Activated CD4-positive, alpha-beta memory T cell treated with anti-CD3 and anti-CD28 coated beads for 36 hours (primary cell): ENCODE data around the gene KRTAP13-4. TPM values are rescaled to one million over a fixed set of nuclear protein-coding genes. Genes with fewer than 3 reads are reported as not detected.

ENCODE experiments used
- CTCF ChIA-PET: fragments of 350-600 bp; sonication (Branson Sonifier 250); formaldehyde crosslinking; loops from one replicate; lab custom pipeline; 2021; ENCODE audit warnings: antibody characterized with exemption, inconsistent platforms; lab: Charles Lee
- POLR2A ChIA-PET: fragments of 350-600 bp; sonication (Branson Sonifier 250); formaldehyde crosslinking; loops from one replicate; lab custom pipeline; 2021; ENCODE audit warnings: antibody characterized with exemption; lab: Charles Lee
- DNase-seq: peaks from one replicate; pipeline ENCODE4 v3.0.0-alpha.2; 2020
- H3K27ac Mint-ChIP-seq: one replicate; pipeline ENCODE4 v1.8.0; 2021; ENCODE audit warnings: mixed read lengths
- H3K27me3 Mint-ChIP-seq: one replicate; pipeline ENCODE4 v1.8.0; 2021; ENCODE audit warnings: mixed read lengths
- H3K36me3 Mint-ChIP-seq: one replicate; pipeline ENCODE4 v1.8.0; 2021; ENCODE audit warnings: mixed read lengths
- H3K4me1 Mint-ChIP-seq: one replicate; pipeline ENCODE4 v1.8.0; 2021; ENCODE audit warnings: low read depth, mixed read lengths
- H3K4me3 Mint-ChIP-seq: one replicate; pipeline ENCODE4 v1.8.0; 2021; ENCODE audit warnings: mild to moderate bottlenecking, mixed read lengths
- H3K9me3 Mint-ChIP-seq: one replicate; pipeline ENCODE4 v1.8.0; 2021; ENCODE audit warnings: mixed read lengths
- intact Hi-C: fragments of 100-400 bp; cut with micrococcal nuclease; formaldehyde crosslinking; loops from one replicate; pipeline ENCODE4 v1.15.1; 2023
- total RNA-seq, 2 experiments: library from RNA; stranded (reverse); gene quantifications; one replicate each; pipeline ENCODE4 v1.2.3, GENCODE V29; 2021

KRTAP13-4 gene
- total RNA-seq, 2 experiments from 2014 or later = not detected

GRCh38 chr21:30444204-30444603, 14.2 kb downstream of the KRTAP13-4 start:
- intact Hi-C loops = no loop called here
- no peak overlapping the region for H3K4me3 Mint-ChIP-seq
- peaks cover 2% of the 10 kb centered on the region for H3K27me3 Mint-ChIP-seq
- no peak overlapping the region for H3K27ac Mint-ChIP-seq
- POLR2A ChIA-PET = no interaction called here
- no peak for DNase-seq
- H3K36me3 Mint-ChIP-seq = no peaks in the 10 kb centered on the region
- H3K9me3 Mint-ChIP-seq = no peaks in the 10 kb centered on the region
- H3K4me1 Mint-ChIP-seq = no peaks in the 10 kb centered on the region
- CTCF ChIA-PET = no interaction called here

GRCh38 chr21:30447056-30447455, 17.0 kb downstream of the KRTAP13-4 start:
- Mint-ChIP-seq H3K4me3 (no peak overlapping the region), H3K4me1 (no peaks in the 10 kb centered on the region), H3K27me3 (peaks cover 2% of the 10 kb centered on the region), H3K27ac (no peak overlapping the region), H3K9me3 (no peaks in the 10 kb centered on the region), H3K36me3 (no peaks in the 10 kb centered on the region)
- no peak for DNase-seq
- CTCF ChIA-PET = no interaction called here
- intact Hi-C loops = no loop called here
- POLR2A ChIA-PET = no interaction called here

- Mint-ChIP-seq H3K27me3 (peaks cover 2% of the 10 kb centered on the region), H3K36me3 (no peaks in the 10 kb centered on the region), H3K4me1 (no peaks in the 10 kb centered on the region), H3K27ac (no peak overlapping the region), H3K9me3 (no peaks in the 10 kb centered on the region), H3K4me3 (no peak overlapping the region)
- POLR2A ChIA-PET = no interaction called here
- DNase-seq = no peak
- CTCF ChIA-PET = interaction anchor here (1.6 kb wide), 1 partner anchor 15 kb away, joined by 4 read pairs; no protein-coding TSS in a partner anchor
- intact Hi-C loops = no loop called here
These were observed 18.5 kb downstream of the KRTAP13-4 start for GRCh38 chr21:30448514-30448913.

GRCh38 chr21:30463713-30464112, 33.7 kb downstream of the KRTAP13-4 start:
- intact Hi-C loops = no loop called here
- H3K4me1 Mint-ChIP-seq = no peaks in the 10 kb centered on the region
- no peaks in the 10 kb centered on the region for H3K36me3 Mint-ChIP-seq
- POLR2A ChIA-PET = no interaction called here
- DNase-seq = no peak
- H3K27me3 Mint-ChIP-seq = no peaks in the 10 kb centered on the region
- CTCF ChIA-PET = no interaction called here
- H3K27ac Mint-ChIP-seq = no peak overlapping the region
- H3K9me3 Mint-ChIP-seq = peaks cover 2% of the 10 kb centered on the region
- no peak overlapping the region for H3K4me3 Mint-ChIP-seq

GRCh38 chr21:30468900-30469714, 39.1 kb downstream of the KRTAP13-4 start:
- peaks cover 1% of the 10 kb centered on the region for H3K27me3 Mint-ChIP-seq
- no peak overlapping the region for H3K4me3 Mint-ChIP-seq
- H3K27ac Mint-ChIP-seq = no peak overlapping the region
- H3K9me3 Mint-ChIP-seq = no peaks in the 10 kb centered on the region
- DNase-seq = no peak
- intact Hi-C loops = no loop called here
- POLR2A ChIA-PET = no interaction called here
- H3K36me3 Mint-ChIP-seq = no peaks in the 10 kb centered on the region
- CTCF ChIA-PET = no interaction called here
- no peaks in the 10 kb centered on the region for H3K4me1 Mint-ChIP-seq

- ChIA-PET CTCF (no interaction called here), POLR2A (no interaction called here)
- Mint-ChIP-seq H3K4me3 (no peak overlapping the region), H3K4me1 (no peaks in the 10 kb centered on the region), H3K27ac (no peak overlapping the region), H3K9me3 (no peaks in the 10 kb centered on the region), H3K27me3 (no peaks in the 10 kb centered on the region), H3K36me3 (no peaks in the 10 kb centered on the region)
- no peak for DNase-seq
- intact Hi-C loops = no loop called here
These were observed 48.0 kb downstream of the KRTAP13-4 start for GRCh38 chr21:30478004-30478403.

- no peaks in the 10 kb centered on the region for H3K4me1 Mint-ChIP-seq
- H3K4me3 Mint-ChIP-seq = no peak overlapping the region
- H3K27me3 Mint-ChIP-seq = no peaks in the 10 kb centered on the region
- no peak for DNase-seq
- intact Hi-C loops = no loop called here
- H3K36me3 Mint-ChIP-seq = no peaks in the 10 kb centered on the region
- no peak overlapping the region for H3K27ac Mint-ChIP-seq
- H3K9me3 Mint-ChIP-seq = no peaks in the 10 kb centered on the region
- CTCF ChIA-PET = no interaction called here
- POLR2A ChIA-PET = interaction anchor here (0.6 kb wide), 1 partner anchor 8 kb away, joined by 3 read pairs; the partner anchor contains the start of gene KRTAP19-2
These were observed 49.2 kb downstream of the KRTAP13-4 start for GRCh38 chr21:30479259-30479658.

- Mint-ChIP-seq H3K27me3 (no peaks in the 10 kb centered on the region), H3K4me3 (no peak within 1 kb of the TSS), H3K4me1 (no peaks in the 10 kb centered on the region), H3K27ac (no peak within 1 kb of the TSS), H3K9me3 (peaks cover 3% of the 10 kb centered on the region), H3K36me3 (no peaks in the 10 kb centered on the region)
- CTCF ChIA-PET = no interaction called here
- POLR2A ChIA-PET = no interaction called here
- no peak for DNase-seq
- intact Hi-C loops = no loop called here
These were observed 50.1 kb downstream of the KRTAP13-4 start, which contains the start of gene KRTAP19-1 for GRCh38 chr21:30480145-30480544. Gene KRTAP19-1 (minus strand): TSS chr21:30480367. CDS start chr21:30480317, 50 bp downstream.

Other genes with a start within 250 kb of the KRTAP13-4 start
- gene CLDN8, start 214.1 kb upstream of the KRTAP13-4 start, total RNA-seq = not detected
- gene KRTAP24-1, start 147.3 kb upstream of the KRTAP13-4 start, total RNA-seq = not detected
- not detected for gene KRTAP25-1, start 140.7 kb upstream of the KRTAP13-4 start, total RNA-seq
- not detected for gene KRTAP26-1, start 109.9 kb upstream of the KRTAP13-4 start, total RNA-seq
- not detected for gene KRTAP27-1, start 92.5 kb upstream of the KRTAP13-4 start, total RNA-seq
- gene KRTAP23-1, start 81.6 kb upstream of the KRTAP13-4 start, total RNA-seq = not detected
- gene KRTAP13-2, start 57.9 kb upstream of the KRTAP13-4 start, total RNA-seq = not detected
- not detected for gene KRTAP13-1, start 34.2 kb upstream of the KRTAP13-4 start, total RNA-seq
- not detected for gene KRTAP13-3, start 4.3 kb upstream of the KRTAP13-4 start, total RNA-seq
- gene KRTAP15-1, start 10.1 kb downstream of the KRTAP13-4 start, total RNA-seq = not detected
- not detected for gene KRTAP19-1, start 50.1 kb downstream of the KRTAP13-4 start, total RNA-seq
- gene KRTAP19-2, start 57.2 kb downstream of the KRTAP13-4 start, total RNA-seq = not detected
- not detected for gene KRTAP19-3, start 61.8 kb downstream of the KRTAP13-4 start, total RNA-seq
- not detected for gene KRTAP19-4, start 66.9 kb downstream of the KRTAP13-4 start, total RNA-seq
- gene KRTAP19-5, start 71.9 kb downstream of the KRTAP13-4 start, total RNA-seq = not detected
- not detected for gene KRTAP19-6, start 111.6 kb downstream of the KRTAP13-4 start, total RNA-seq
- gene KRTAP19-7, start 131.1 kb downstream of the KRTAP13-4 start, total RNA-seq = not detected
- gene KRTAP22-2, start 160.2 kb downstream of the KRTAP13-4 start, total RNA-seq = not detected
- not detected for gene KRTAP6-3, start 162.2 kb downstream of the KRTAP13-4 start, total RNA-seq
- gene KRTAP6-2, start 168.7 kb downstream of the KRTAP13-4 start, total RNA-seq = not detected
- gene KRTAP22-1, start 170.9 kb downstream of the KRTAP13-4 start, total RNA-seq = not detected
- gene KRTAP6-1, start 183.7 kb downstream of the KRTAP13-4 start, total RNA-seq = not detected
- gene KRTAP20-1, start 186.2 kb downstream of the KRTAP13-4 start, total RNA-seq = not detected
- not detected for gene KRTAP20-4, start 190.4 kb downstream of the KRTAP13-4 start, total RNA-seq
- gene KRTAP20-2, start 205.0 kb downstream of the KRTAP13-4 start, total RNA-seq = not detected
- not detected for gene KRTAP20-3, start 212.6 kb downstream of the KRTAP13-4 start, total RNA-seq